HCT116 (cell line): ENCODE data around the gene STON1.

Experiments used
- CTCF ChIP-seq, 3 experiments: fragments of 200-600 bp in 1 of 3; sonication (generic) in 1 of 3; IDR thresholded peaks in 2 of 3; conservative IDR thresholded peaks in 1 of 3; 2 replicates each; pipeline ENCODE4 v1.5.1; 2012 to 2017; ENCODE audit warnings: low read depth in 2 of 3, low read length in 2 of 3, antibody characterized with exemption in 1 of 3, borderline replicate concordance in 1 of 3, control low read depth in 1 of 3, mild to moderate bottlenecking in 1 of 3, mixed read lengths in 1 of 3, mixed run types in 1 of 3, moderate library complexity in 1 of 3; ENCODE audit not compliant: insufficient read depth in 1 of 3
- YY1 ChIP-seq: IDR thresholded peaks from 2 replicates; pipeline ENCODE4 v1.6.1; 2011; ENCODE audit warnings: low read length, low read depth, moderate library complexity, mild to moderate bottlenecking; ENCODE audit not compliant: insufficient replicate concordance; ENCODE audit errors: extremely low read depth

- no peak for TF ChIP-seq CTCF (IDR thresholded peaks at IDR 0.05 in 2 of 3, conservative IDR thresholded peaks at IDR 0.05 in 1 of 3; ENCODE audit: borderline replicate concordance in 1 of 3, insufficient read depth in 1 of 3, low read depth in 2 of 3, low read length in 2 of 3)
- no peak for TF ChIP-seq YY1
Observed at GRCh38 chr2:48626047-48626446, 96.1 kb downstream of the STON1 start.
